ENCODE measurements around the gene DBH. TPM values are rescaled to one million over a fixed set of nuclear protein-coding genes. Genes with fewer than 3 reads are reported as not detected.

Gene DBH
- polyA plus RNA-seq, 1 donor = 0.66 TPM

DNA sequence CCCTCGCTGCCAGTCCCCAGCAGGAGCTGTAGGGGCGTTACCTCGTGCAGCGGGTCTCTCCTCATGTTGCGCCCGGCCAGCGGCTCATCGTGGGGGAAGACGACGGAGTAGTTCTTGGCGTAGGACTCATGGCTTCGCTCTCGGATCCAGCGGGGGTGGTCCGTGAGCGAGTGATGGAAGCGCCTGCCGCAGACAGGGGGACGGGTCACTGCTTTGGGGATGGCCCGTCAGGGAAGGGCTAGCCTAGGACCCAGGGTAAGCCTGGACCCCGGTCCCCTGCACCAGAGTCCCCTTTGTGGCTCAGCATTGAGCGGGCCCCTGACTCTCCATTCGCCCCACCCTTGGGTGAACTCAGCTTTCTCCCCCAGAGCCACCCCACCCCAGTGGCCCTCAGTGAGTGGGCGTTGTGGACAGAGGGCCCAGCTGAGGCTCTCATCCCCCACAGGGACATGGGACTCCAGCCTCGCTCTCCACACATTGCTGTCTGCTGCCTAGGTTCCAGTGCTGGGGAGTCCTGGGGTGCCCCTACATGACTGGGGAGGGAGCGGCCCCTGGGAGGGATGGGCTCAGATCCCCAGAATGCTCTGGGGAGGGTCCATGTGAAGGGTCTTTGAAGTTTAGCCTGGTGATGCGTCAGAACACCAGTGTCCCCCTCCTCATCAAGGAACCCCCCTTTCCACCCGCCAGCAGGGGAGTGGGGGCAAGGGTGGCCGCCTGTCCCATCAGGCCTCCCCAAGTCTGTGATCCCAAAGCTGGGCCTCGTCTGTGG lies 72.3 kb downstream of the DBH start:
- H3K36me3 ChIP-seq (ENCODE audit: control insufficient read depth, insufficient read depth, low read length) = no peaks in the 10 kb centered on the region
- H3K4me1 ChIP-seq (ENCODE audit: control insufficient read depth, insufficient read depth, low read length) = no peaks in the 10 kb centered on the region
- no CpG with 5 or more reads among the region's 30 CpGs for WGBS (ENCODE audit: insufficient coverage, low lambda C conversion rate)
- no peak for DNase-seq
- H3K27ac ChIP-seq (ENCODE audit: low read length) = no peak overlapping the region
- H3K4me3 ChIP-seq (ENCODE audit: low read length) = no peak overlapping the region
- no peaks in the 10 kb centered on the region for H3K9me3 ChIP-seq (ENCODE audit: control insufficient read depth, low read depth, low read length)
- peaks cover 4% of the 10 kb centered on the region for H3K27me3 ChIP-seq (ENCODE audit: control insufficient read depth, insufficient read depth, low read length)

Other genes starting within 250 kb of the DBH start
- gene REXO4, start 218.4 kb upstream of the DBH start, polyA plus RNA-seq = 23.6 TPM
- gene ADAMTS13, start 214.0 kb upstream of the DBH start, polyA plus RNA-seq = 10.4 TPM
- 27.3 TPM for gene CACFD1, start 176.4 kb upstream of the DBH start, polyA plus RNA-seq
- 1.7 TPM for gene SLC2A6, start 157.3 kb upstream of the DBH start, polyA plus RNA-seq
- gene MYMK, start 111.4 kb upstream of the DBH start, polyA plus RNA-seq = 0.13 TPM
- gene ADAMTSL2, start 101.7 kb upstream of the DBH start, polyA plus RNA-seq = 0.69 TPM
- 0.09 TPM for gene FAM163B, start 27.0 kb upstream of the DBH start, polyA plus RNA-seq
- 4.5 TPM for gene SARDH, start 102.0 kb downstream of the DBH start, polyA plus RNA-seq